ENCODE results near the gene FAM20C. TPM values are rescaled to one million over a fixed set of nuclear protein-coding genes. Genes with fewer than 3 reads are reported as not detected.

FAM20C gene
- total and polyA plus RNA-seq, 4 donors, result 11.3 to 104 (median 57.5) TPM

- no peak overlapping the region for H3K4me3 ChIP-seq (ENCODE audit: low read length in 2 of 2)
- 84 to 86% methylated on average over 12 of the region's 12 CpGs for WGBS, 2 donors
- intact Hi-C loops (cut with DNase I), result no loop called here
- ATAC-seq (ENCODE audit: low FRiP score) (no peak), DNase-seq (peak; percentile 44 to 64)
- no peak overlapping the region for H3K27ac ChIP-seq (ENCODE audit: low read depth in 1 of 2, low read length in 2 of 2)
- no peaks in the 10 kb centered on the region for H3K4me1 ChIP-seq (ENCODE audit: control insufficient read depth in 1 of 2, insufficient read depth in 2 of 2, low read length in 2 of 2)
- no peaks in the 10 kb centered on the region for H3K36me3 ChIP-seq (ENCODE audit: control insufficient read depth in 1 of 2, insufficient read depth in 2 of 2, low read length in 1 of 2)
- H3K9me3 ChIP-seq (ENCODE audit: control insufficient read depth, low read length), result no peaks in the 10 kb centered on the region
- H3K27me3 ChIP-seq (ENCODE audit: control insufficient read depth in 1 of 2, insufficient read depth in 2 of 2, low read length in 1 of 2), result no peaks in the 10 kb centered on the region
Measured at GRCh38 chr7:163298-163695, 29.1 kb upstream of the FAM20C start.

GRCh38 chr7:163971-164881, 28.1 kb upstream of the FAM20C start:
- Histone ChIP-seq H3K27me3 (ENCODE audit: control insufficient read depth in 1 of 2, insufficient read depth in 2 of 2, low read length in 1 of 2) (no peaks in the 10 kb centered on the region), H3K27ac (ENCODE audit: low read depth in 1 of 2, low read length in 2 of 2) (no peak overlapping the region), H3K4me1 (ENCODE audit: control insufficient read depth in 1 of 2, insufficient read depth in 2 of 2, low read length in 2 of 2) (no peaks in the 10 kb centered on the region), H3K4me3 (ENCODE audit: low read length in 2 of 2) (no peak overlapping the region), H3K36me3 (ENCODE audit: control insufficient read depth in 1 of 2, insufficient read depth in 2 of 2, low read length in 1 of 2) (no peaks in the 10 kb centered on the region), H3K9me3 (ENCODE audit: control insufficient read depth, low read length) (no peaks in the 10 kb centered on the region)
- ATAC-seq (ENCODE audit: low FRiP score), result no peak
- WGBS, 2 donors, result 80 to 82% methylated on average over 34 of the region's 34 CpGs
- peak; percentile 38 to 73 for DNase-seq
- intact Hi-C loops (cut with DNase I), result no loop called here

GRCh38 chr7:164882-165660, 27.3 kb upstream of the FAM20C start:
- 83 to 84% methylated on average over 13 of the region's 13 CpGs for WGBS, 2 donors
- DNase-seq (peak; percentile 66 to 75), ATAC-seq (ENCODE audit: low FRiP score) (no peak)
- H3K27me3 ChIP-seq (ENCODE audit: control insufficient read depth in 1 of 2, insufficient read depth in 2 of 2, low read length in 1 of 2), result no peaks in the 10 kb centered on the region
- H3K36me3 ChIP-seq (ENCODE audit: control insufficient read depth in 1 of 2, insufficient read depth in 2 of 2, low read length in 1 of 2), result no peaks in the 10 kb centered on the region
- H3K9me3 ChIP-seq (ENCODE audit: control insufficient read depth, low read length), result no peaks in the 10 kb centered on the region
- no peak overlapping the region for H3K4me3 ChIP-seq (ENCODE audit: low read length in 2 of 2)
- H3K4me1 ChIP-seq (ENCODE audit: control insufficient read depth in 1 of 2, insufficient read depth in 2 of 2, low read length in 2 of 2), result no peaks in the 10 kb centered on the region
- intact Hi-C loops (cut with DNase I), result no loop called here
- H3K27ac ChIP-seq (ENCODE audit: low read depth in 1 of 2, low read length in 2 of 2), result no peak overlapping the region

- DNase-seq, result peak in 1 of 2 donors; percentile 33
- no peaks in the 10 kb centered on the region for H3K4me1 ChIP-seq (ENCODE audit: control insufficient read depth in 1 of 2, insufficient read depth in 2 of 2, low read length in 2 of 2)
- H3K27ac ChIP-seq (ENCODE audit: low read depth in 1 of 2, low read length in 2 of 2), result no peak overlapping the region
- intact Hi-C loops (cut with DNase I), result no loop called here
- WGBS, 2 donors, result 68 to 71% methylated on average over 9 to 10 of the region's 10 CpGs
- H3K9me3 ChIP-seq (ENCODE audit: control insufficient read depth, low read length), result no peaks in the 10 kb centered on the region
- H3K4me3 ChIP-seq (ENCODE audit: low read length in 2 of 2), result no peak overlapping the region
- no peak for ATAC-seq (ENCODE audit: low FRiP score)
- no peaks in the 10 kb centered on the region for H3K36me3 ChIP-seq (ENCODE audit: control insufficient read depth in 1 of 2, insufficient read depth in 2 of 2, low read length in 1 of 2)
- no peaks in the 10 kb centered on the region for H3K27me3 ChIP-seq (ENCODE audit: control insufficient read depth in 1 of 2, insufficient read depth in 2 of 2, low read length in 1 of 2)
Measured at GRCh38 chr7:165661-166337, 26.6 kb upstream of the FAM20C start.

GRCh38 chr7:166338-167060, 25.9 kb upstream of the FAM20C start:
- DNase-seq (peak; percentile 57 to 72), ATAC-seq (ENCODE audit: low FRiP score) (no peak)
- intact Hi-C loops (cut with DNase I), result no loop called here
- no peak overlapping the region for H3K4me3 ChIP-seq (ENCODE audit: low read length in 2 of 2)
- 70 to 73% methylated on average over 18 of the region's 18 CpGs for WGBS, 2 donors
- no peaks in the 10 kb centered on the region for H3K9me3 ChIP-seq (ENCODE audit: control insufficient read depth, low read length)
- H3K27me3 ChIP-seq (ENCODE audit: control insufficient read depth in 1 of 2, insufficient read depth in 2 of 2, low read length in 1 of 2), result no peaks in the 10 kb centered on the region
- H3K36me3 ChIP-seq (ENCODE audit: control insufficient read depth in 1 of 2, insufficient read depth in 2 of 2, low read length in 1 of 2), result no peaks in the 10 kb centered on the region
- H3K4me1 ChIP-seq (ENCODE audit: control insufficient read depth in 1 of 2, insufficient read depth in 2 of 2, low read length in 2 of 2), result no peaks in the 10 kb centered on the region
- H3K27ac ChIP-seq (ENCODE audit: low read depth in 1 of 2, low read length in 2 of 2), result no peak overlapping the region

- Histone ChIP-seq H3K4me1 (ENCODE audit: control insufficient read depth in 1 of 2, insufficient read depth in 2 of 2, low read length in 2 of 2) (no peaks in the 10 kb centered on the region), H3K4me3 (ENCODE audit: low read length in 2 of 2) (no peak overlapping the region), H3K27me3 (ENCODE audit: control insufficient read depth in 1 of 2, insufficient read depth in 2 of 2, low read length in 1 of 2) (no peaks in the 10 kb centered on the region), H3K27ac (ENCODE audit: low read depth in 1 of 2, low read length in 2 of 2) (no peak overlapping the region), H3K36me3 (ENCODE audit: control insufficient read depth in 1 of 2, insufficient read depth in 2 of 2, low read length in 1 of 2) (no peaks in the 10 kb centered on the region), H3K9me3 (ENCODE audit: control insufficient read depth, low read length) (no peaks in the 10 kb centered on the region)
- 81 to 85% methylated on average over 25 of the region's 25 CpGs for WGBS, 2 donors
- no peak for ATAC-seq (ENCODE audit: low FRiP score)
- intact Hi-C loops (cut with DNase I), result no loop called here
- peak; percentile 71 to 76 for DNase-seq
Measured at GRCh38 chr7:167090-167855, 25.1 kb upstream of the FAM20C start.

GRCh38 chr7:167976-168791, 24.2 kb upstream of the FAM20C start:
- Histone ChIP-seq H3K27me3 (ENCODE audit: control insufficient read depth in 1 of 2, insufficient read depth in 2 of 2, low read length in 1 of 2) (no peaks in the 10 kb centered on the region), H3K9me3 (ENCODE audit: control insufficient read depth, low read length) (no peaks in the 10 kb centered on the region), H3K4me1 (ENCODE audit: control insufficient read depth in 1 of 2, insufficient read depth in 2 of 2, low read length in 2 of 2) (no peaks in the 10 kb centered on the region), H3K4me3 (ENCODE audit: low read length in 2 of 2) (no peak overlapping the region), H3K27ac (ENCODE audit: low read depth in 1 of 2, low read length in 2 of 2) (no peak overlapping the region), H3K36me3 (ENCODE audit: control insufficient read depth in 1 of 2, insufficient read depth in 2 of 2, low read length in 1 of 2) (no peaks in the 10 kb centered on the region)
- WGBS, 2 donors, result 88 to 89% methylated on average over 31 of the region's 31 CpGs
- intact Hi-C loops (cut with DNase I), result no loop called here
- ATAC-seq (ENCODE audit: low FRiP score), result no peak
- peak; percentile 9 to 64 for DNase-seq

Measured in aorta (tissue), 5 donors.